NK-92 (cell line): ENCODE results near the gene TRIM17.

Experiments
- DNase-seq: peaks from one replicate; lab custom pipeline; 2025; ENCODE audit not compliant: unreplicated experiment; lab: John Stamatoyannopoulos, UW

The TRIM17 gene

GRCh38 chr1:228358039-228358763 lies 58.5 kb downstream of the TRIM17 start:
- no peak for DNase-seq
